Adipose tissue (tissue), 3 donors: ENCODE data around the gene NUDT4. TPM values are rescaled to one million over a fixed set of nuclear protein-coding genes. Genes with fewer than 3 reads are reported as not detected.
"Not testable (repeated sequence)": the region's sequence is repeated elsewhere in the genome, so short reads cannot be mapped to it uniquely, and the experiment has no call there.

ENCODE experiments used
- H3K27ac ChIP-seq: one replicate; pipeline ENCODE4 v1.5.1; 2013; ENCODE audit warnings: low read depth, low read length
- WGBS, 3 donors: extraction: QIAGEN DNeasy Blood & Tissue Kit; methylation state at CpG; one replicate each; pipeline ENCODE4 v1.1.7; 2013; 5-methylcytosine and 5-hydroxymethylcytosine counted together
- polyA plus RNA-seq, 3 donors: library from polyadenylated mRNA; stranded (reverse); fragments of 200-250 nt; gene quantifications; one replicate each; pipeline ENCODE4 v1.2.3, GENCODE V29; 2013
- donor health status: healthy with polysubstance abuse.
- donor health status: Bipolar disorder and iron deficiency.
- donor health status: healthy.

NUDT4 gene
- polyA plus RNA-seq, 3 donors: 20.3 to 46.4 (median 30.4) TPM

DNA sequence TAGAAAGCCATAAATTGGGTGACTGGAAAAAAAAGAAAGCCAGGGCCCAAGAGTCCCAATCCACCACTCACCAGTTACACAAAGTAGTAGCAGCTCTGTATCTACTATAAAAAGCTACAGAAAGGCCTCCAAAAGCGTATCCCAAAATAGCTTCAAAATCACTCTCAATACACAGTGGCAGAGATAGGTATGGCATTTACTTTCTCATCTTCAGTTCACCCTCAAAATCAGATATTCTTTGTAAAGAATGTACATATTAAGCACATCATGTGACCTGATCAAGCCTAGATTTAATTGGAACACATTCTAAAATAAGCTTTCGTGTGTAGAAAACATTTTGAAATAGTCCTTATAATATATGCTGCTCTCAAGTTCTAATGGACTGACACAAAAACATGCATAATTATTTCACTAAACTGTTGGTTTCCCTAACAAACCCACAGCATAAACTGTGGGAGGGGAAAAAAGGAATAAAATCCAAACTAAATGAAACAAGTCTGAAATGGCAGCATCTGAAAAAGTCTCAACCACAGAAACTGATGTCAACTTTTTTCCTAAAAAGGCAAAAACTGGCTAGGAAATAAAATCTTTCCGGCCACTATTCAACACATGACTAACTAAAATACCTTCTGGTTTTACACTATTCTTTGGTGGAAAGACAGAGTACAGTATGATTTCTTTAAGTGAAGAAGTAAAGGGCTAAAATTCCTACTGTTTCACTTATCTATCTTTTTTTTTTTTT, 38.2 kb downstream of the NUDT4 start:
- 69 to 77% (median 71%) methylated on average over 3 of the region's 3 CpGs for WGBS, 3 donors
- no peak overlapping the region for H3K27ac ChIP-seq

DNA sequence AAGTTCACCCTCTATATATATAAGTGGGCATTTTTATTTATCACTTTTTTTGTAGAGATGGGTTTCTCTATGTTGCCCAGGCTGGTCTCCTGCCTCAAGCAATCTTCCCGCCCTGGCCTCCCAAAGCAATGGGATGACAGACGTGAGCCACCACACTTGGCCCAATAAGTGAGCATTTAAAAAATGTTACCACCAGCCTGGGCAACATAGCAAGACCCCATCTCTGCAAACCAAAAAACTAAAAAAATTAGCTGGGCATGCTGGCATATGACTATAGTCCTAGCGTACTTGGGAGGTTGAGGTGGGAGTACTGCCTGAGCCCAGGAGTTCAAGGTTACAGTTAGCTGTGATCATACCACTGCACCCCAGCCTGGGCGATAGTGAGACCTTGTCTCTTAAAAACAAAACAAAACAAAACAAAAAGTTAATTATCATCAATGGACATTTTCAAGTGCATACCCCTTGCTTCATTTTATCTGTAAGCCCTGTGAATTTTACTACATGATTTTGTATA, 40.3 kb downstream of the NUDT4 start:
- no peak overlapping the region for H3K27ac ChIP-seq
- WGBS, 3 donors: 81 to 96% (median 95%) methylated on average over 4 of the region's 4 CpGs

DNA sequence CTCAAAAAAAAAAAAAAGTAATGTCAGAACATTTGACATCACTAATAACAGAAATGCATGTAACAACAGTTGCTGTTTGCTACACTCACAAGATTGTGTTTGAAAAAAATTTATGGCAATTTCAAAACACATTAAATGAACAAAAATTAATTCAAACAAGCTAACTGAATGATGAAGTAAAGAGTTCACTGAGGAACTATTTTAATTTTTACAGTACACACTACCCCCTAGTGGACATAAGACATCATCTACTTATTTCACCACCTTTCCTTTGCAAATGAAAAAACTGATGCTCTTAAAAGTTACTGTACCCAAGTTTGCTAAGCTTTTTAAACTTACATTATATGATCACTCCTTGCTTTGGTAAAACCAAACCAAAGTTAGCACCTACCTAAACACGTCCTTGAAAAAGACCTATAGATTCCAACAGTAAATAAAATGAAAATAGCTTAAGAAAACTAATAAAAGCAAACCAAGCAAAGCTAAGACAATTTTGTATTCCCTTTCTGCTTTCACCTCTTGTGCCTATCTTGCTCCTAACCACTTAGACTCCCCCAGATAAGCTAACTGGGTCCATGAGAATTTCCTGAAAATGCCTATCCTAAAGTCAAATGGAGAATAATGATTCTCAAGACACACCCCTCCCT, 41.8 kb downstream of the NUDT4 start:
- 21 to 39% (median 35%) methylated on average over 1 of the region's 1 CpG for WGBS, 3 donors
- no peak overlapping the region for H3K27ac ChIP-seq

DNA sequence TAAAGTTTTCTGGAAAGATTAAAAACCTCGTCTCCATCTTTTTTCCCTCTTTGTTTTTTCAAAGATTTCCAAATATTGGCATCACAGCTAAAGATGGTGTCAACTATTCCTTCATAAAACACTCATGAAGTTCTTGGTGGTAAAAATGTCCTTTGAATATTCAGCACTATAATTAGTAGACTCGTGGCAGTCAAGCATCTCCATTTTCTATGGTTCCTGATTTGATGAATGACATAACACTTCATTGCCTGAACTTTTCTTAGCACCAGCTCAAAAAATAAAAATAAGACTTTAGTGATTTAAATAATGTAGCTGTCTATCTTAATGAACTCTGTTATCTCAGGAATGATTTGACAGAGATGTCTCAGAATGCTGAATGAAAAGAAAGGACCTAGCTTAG, 44.3 kb downstream of the NUDT4 start:
- H3K27ac ChIP-seq: no peak overlapping the region
- 63 to 73% (median 63%) methylated on average over 2 of the region's 2 CpGs for WGBS, 3 donors

DNA sequence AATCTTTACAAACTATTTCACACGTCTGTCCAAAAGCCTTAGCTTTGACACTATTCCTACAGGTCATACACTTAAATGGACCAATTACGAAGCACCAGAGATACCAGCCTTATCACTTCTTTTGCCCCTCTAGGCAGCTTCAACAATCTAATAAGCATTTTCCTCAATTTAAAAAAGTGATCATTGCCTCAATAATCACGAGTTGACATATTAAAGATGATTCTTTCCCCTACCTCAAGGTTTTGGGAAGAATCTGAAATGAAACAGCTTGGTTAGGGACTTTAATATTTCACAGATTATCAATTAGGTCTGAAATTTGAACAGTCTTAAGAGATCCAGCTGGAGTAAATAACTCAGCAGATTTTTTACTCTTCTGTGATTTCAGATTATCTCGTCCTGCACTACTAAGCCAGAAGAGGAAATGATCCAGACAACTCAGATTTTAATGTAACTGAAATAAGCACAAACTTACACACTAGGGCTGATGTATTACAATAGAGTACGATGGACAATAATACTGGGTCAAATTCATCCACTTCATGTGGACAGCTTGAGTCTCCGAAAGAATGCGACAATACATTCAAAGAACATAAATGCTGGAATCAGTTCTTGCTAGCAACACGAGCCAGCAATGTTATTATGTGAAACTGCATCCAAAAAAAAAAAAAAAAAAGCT, 48.1 kb downstream of the NUDT4 start:
- 47 to 64% (median 57%) methylated on average over 8 of the region's 8 CpGs for WGBS, 3 donors
- H3K27ac ChIP-seq: no peak overlapping the region

DNA sequence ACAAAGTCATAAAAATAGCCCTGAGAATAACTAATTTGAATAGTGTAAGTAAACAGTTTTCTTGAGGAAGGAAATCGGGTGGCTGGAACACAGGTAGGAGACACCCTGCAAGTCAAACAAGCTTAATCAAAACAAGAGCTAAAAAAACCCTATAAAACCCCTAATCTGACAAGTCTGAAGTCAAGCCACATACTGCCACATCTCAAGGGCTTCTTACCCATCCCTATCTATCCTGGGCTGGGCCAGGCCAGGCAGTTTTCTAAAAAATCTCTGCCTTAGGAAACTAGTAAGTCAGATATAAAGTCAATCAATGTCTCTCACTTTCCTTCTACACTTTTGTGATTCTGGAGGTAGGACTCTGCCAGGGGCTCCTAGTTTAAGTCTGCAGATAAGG, 48.7 kb downstream of the NUDT4 start:
- no peak overlapping the region for H3K27ac ChIP-seq
- 25 to 52% (median 27%) methylated on average over 1 of the region's 1 CpG for WGBS, 3 donors

DNA sequence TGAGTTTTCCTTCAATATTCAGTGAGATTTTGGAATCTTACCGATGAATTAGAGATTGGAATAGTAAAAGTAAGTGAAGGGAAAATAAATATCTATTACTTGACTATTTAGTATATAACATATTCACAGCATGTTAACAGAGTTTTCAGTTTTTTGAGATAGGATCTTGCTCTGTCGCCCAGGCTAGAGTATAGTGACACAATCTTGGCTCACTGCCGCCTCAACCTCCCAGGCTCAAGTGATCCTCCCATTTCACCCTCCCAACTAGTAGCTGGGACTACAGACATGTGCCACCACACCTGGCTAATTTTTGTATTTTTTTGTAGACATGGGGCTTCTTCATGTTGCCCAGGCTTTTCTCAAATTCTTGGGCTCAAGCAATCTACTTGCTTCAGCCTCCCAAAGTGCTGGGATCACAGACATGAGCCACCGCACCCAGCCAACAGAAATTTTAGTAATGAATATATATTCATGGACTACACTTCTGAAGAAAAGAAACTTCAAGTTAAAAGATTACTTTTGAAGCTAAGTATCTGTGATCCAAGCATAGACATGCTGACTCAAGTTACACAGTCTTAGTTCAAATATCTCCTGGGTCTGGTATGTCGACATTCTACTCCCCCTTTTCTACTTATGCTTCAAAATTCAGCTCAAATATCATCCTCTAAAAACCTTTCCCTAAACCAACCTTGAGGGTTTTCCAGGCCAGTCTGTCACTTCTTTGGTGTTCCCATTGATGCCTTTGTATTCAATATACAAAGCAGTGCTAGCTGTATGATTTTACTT, 50.2 kb downstream of the NUDT4 start:
- 64 to 77% (median 74%) methylated on average over 5 of the region's 5 CpGs for WGBS, 3 donors
- H3K27ac ChIP-seq: no peak overlapping the region

DNA sequence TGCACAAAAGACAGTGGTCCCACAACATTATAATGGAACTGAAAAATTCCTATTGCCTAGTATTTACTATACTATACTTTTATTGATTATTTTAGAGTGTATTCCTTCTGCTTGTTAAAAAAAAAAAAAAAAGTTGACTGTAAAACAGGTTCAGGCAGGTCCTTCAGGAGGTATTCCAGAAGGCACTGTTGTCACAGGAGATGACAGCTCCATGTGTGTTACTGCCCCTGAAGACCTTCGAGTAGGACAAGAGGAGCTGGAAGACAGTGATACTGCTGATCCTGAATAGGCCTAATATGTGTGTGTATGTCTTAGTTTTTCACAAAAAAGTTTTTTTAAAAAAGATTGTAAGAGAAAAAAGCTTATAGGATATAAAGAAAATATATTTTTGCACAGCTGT, 51.7 kb downstream of the NUDT4 start:
- H3K27ac ChIP-seq: no peak overlapping the region
- 27 to 90% (median 83%) methylated on average over 1 of the region's 1 CpG for WGBS, 3 donors

DNA sequence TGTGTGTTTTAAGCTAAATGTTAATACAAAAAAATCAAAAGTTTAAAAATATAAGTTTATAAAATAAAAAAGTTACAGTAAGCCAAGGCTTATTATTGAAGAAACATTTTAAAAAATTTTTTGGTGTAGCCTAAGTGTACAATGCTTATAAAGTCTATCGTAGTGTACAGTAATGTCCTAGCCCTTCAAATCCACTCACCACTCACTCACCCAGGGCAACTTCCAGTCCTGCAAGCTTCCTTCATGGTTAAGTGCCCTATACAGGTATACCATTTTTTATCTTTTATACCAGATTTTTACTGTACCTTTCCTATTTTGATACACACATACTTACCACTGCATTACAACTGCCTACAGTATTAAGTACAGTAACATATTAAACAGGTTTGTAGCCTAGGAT, 52.1 kb downstream of the NUDT4 start:
- WGBS, 3 donors: 82 to 97% (median 93%) methylated on average over 1 of the region's 1 CpG
- no peak overlapping the region for H3K27ac ChIP-seq

DNA sequence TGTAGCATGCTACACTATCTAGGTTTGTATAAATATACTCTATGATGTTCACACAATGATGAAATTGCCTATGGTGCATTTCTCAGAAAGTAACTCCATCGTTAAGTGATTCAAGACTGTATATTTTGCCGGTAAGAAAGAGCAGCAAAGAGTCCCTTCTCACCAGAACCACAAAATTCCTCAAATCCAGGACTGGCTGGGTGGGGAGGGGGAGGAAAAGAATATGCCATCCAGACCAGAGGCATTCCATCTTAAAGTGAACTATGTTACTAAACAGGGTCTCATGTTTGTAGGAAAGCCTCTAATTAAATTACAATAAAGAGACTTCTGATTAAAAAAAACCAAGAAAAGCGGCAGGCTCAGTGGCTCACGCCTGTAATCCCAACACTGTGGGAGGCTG, 52.6 kb downstream of the NUDT4 start:
- 85 to 92% (median 91%) methylated on average over 4 of the region's 4 CpGs for WGBS, 3 donors
- no peak overlapping the region for H3K27ac ChIP-seq

DNA sequence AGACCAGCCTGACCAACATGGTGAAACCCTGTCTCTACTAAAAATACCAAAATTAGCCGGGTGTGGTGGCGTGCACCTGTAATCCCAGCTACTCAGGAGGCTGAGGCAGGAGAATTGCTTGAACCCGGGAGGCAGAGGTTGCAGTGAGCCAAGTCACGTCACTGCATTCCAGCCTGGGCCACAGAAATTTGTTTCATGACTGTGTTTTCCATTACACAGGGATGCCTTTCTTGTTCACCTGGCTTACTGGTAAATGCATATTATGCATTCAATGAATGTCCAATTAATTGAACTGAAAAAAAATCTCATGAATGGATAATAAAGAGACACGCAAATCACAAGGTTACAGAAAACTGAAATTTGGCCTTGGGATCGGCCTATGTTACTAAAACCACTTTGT, 54.3 kb downstream of the NUDT4 start:
- WGBS, 3 donors: 90 to 95% (median 94%) methylated on average over 6 of the region's 6 CpGs
- not testable (repeated sequence) for H3K27ac ChIP-seq

DNA sequence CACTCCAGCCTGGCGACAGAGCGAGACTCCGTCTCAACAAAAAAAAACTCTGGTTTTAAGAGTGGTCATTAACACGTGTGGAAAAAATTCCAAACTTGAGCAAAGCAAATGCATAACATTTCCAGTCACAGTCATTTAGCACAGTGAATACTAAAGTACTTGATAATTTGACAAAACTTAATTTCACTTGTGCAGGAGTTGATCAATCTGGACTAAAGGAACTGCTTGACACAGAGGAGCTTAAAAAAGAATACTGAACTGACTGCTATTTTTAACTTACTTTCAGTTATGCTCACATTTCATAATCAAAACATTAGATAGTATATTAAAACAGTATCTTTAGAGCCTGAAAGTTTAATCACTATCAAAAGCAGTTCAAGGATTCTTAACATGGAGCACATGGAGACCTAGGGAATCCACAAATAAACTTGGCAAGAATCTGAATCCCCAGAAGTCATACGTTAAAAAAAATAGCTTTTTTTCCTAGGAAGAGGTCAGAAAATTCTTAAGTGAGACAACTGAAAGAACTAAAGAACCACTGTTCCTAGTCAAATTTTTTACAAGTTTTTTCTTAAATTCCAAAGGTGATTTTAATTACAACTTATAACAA, 56.6 kb downstream of the NUDT4 start:
- 52 to 59% (median 58%) methylated on average over 5 of the region's 5 CpGs for WGBS, 3 donors
- no peak overlapping the region for H3K27ac ChIP-seq

DNA sequence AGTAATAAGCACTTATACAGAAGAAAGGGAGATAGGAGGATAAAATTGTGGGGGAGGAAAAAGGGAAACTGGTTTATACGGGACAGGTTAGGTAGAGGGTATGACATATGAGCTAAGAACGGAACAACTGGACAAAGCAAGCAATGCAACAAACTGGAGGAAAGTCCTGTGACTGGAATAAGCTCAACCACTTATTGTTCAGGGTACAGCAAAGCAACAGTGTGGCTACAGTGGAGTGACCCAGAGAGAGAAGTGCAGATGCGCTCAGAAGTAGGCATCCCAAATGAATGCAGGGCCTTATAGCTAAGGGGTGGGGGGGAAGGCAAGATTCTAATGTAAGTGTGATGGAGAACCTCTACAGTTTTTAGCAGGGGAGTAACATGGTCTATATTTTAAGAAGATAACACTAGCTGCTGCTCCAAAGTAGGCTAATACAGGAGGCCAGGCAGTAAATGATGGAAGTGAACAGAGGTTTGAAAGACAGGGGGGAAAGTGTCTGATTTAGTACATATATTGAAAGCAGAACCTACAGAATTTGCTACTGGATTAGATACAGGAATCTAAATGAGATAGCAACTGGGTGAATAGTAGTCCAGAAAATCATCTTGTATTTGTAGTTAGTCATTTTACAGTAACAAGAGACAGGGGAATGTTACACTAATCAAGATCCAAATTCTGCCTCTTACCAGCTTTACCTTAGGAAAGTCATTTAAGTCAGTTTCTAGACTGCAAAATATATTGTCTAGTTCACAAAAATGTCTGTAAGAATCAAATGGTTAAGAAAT, 60.7 kb downstream of the NUDT4 start:
- 66 to 76% (median 69%) methylated on average over 3 of the region's 3 CpGs for WGBS, 3 donors
- no peak overlapping the region for H3K27ac ChIP-seq

DNA sequence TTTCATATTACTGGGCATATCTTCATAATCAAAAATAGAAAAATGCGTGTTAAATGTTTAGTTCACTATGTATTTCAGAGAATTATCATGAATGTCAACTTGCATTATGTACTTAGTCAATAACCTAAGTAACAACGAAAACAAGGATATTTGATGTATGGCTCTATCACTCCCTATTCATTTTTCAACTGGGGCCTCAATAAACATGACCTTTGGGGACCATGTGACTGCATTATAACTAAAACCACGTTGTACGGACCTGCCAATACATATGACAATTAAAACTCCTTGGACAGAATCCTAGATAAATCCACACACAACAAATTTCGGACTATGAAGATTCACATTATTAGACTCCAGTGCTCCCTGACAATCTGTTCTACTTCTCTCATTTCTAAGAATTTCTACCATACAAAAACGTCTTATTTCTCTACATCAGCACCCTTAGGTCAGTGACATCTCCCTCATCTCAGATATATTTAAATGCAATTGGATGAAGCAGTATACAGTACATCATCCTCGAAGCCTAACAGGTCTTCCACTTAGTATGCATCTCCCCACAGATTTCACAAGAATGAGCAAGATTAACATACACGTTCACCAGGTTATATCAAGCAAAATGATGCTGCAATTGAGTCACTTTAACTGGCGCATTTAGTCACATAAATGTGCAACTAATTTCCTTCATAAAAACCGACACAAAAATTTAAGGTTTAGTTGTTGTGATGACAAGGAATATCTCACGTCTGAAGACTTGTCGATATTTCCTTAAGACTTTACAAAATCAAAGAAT, 62.5 kb downstream of the NUDT4 start:
- 18 to 24% (median 21%) methylated on average over 12 of the region's 12 CpGs for WGBS, 3 donors
- H3K27ac ChIP-seq: no peak overlapping the region

DNA sequence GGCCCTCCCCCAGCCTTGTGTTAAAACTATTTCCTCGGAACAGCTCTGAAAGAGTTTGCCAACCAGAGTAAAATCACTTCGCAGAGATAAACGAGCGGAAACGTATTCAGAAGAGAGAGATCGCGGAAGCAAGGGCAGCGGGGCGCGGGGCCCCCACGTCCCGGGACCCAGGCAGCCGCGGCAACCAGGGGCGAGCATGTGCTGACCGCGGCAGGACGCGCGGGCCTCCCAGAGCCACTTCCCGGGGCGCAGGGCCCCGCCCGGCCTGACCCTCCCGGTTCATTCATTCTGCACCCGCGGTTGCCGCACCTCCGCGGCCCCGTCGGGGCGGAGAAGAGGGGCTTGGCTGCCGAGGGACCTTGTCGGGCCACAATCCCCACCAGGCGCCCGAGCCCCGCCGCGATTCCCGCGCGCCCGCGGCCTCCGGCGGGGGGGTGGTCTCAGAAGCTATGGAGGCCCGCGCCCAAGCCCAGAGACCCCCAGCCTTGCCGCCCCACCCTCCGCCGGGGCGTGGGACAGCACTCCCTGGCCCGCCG, 63.4 kb downstream of the NUDT4 start:
- 0% methylated on average over 50 to 55 of the region's 55 CpGs for WGBS, 3 donors
- H3K27ac ChIP-seq: peak overlapping the region; percentile 96

DNA sequence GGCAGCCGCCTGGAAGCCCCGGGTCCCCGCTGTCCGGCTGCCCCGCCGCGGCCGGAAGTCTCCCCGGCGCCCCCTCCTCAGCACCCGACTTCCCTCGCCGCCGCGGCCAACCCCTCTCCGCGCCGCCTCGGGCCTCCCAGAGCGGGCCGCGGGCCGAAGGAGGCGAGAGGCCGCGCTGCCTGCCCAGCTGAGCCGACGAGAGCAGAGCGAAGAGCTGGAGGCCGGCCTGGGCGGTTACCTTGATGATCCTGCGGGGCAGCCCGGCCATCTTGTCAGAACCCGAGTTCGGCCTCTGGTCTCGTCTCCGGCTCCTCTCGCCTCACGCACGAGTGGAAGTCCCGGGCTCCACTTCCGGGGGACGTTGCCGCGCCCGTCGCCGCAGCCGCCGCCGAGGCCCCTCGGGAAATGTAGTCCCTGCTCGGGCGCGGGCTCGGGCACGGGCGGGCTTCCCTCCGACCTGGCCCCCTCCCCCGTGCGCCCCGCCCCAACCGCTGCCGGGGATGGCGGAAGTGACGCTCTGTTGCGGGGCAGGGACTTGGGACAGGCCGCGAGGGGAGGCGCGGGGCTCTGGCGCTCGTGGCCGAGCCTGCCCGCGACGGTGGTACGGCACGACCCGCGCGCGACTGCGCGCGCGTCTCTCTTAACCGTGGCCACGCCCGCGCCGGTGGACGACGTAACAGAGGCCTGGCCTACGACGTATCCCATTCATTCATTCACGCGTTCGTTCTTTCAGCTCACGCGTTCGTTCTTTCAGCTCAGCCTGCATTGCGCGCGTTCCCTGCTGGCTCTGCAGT, 64.1 kb downstream of the NUDT4 start, which contains the start of gene UBE2N:
Gene UBE2N, minus strand, starts transcription at position 331 of the 794 bp plus-strand sequence. Its CDS starts 63 bp downstream, at position 268.
- 0 to 1% (median 1%) methylated on average over 89 to 105 of the region's 105 CpGs for WGBS, 3 donors
- H3K27ac ChIP-seq: peak within 1 kb of the TSS; percentile 96
